ENCODE data around the gene FRRS1L. TPM values are rescaled to one million over a fixed set of nuclear protein-coding genes. Genes with fewer than 3 reads are reported as not detected.

FRRS1L gene
- total RNA-seq, 1 donor from 2014 or later, result 0.50 TPM

- DNase-seq (ENCODE audit: low read depth), result no peak
Measured at GRCh38 chr9:109176386-109176785, 9.3 kb upstream of the FRRS1L start.

GRCh38 chr9:109172935-109173334, 5.9 kb upstream of the FRRS1L start:
- no peak for DNase-seq (ENCODE audit: low read depth)

GRCh38 chr9:109171926-109172325, 4.9 kb upstream of the FRRS1L start:
- DNase-seq (ENCODE audit: low read depth), result no peak

GRCh38 chr9:109168170-109168569, 1.1 kb upstream of the FRRS1L start:
- DNase-seq (ENCODE audit: low read depth), result no peak

- DNase-seq (ENCODE audit: low read depth), result no peak
Measured at GRCh38 chr9:109167716-109168115, 667 bp upstream of the FRRS1L start.

GRCh38 chr9:109166171-109166770, 778 bp downstream of the FRRS1L start:
- DNase-seq (ENCODE audit: low read depth), result no peak

GRCh38 chr9:109164042-109164441, 3.0 kb downstream of the FRRS1L start:
- no peak for DNase-seq (ENCODE audit: low read depth)

GRCh38 chr9:109163194-109163593, 3.9 kb downstream of the FRRS1L start:
- no peak for DNase-seq (ENCODE audit: low read depth)

GRCh38 chr9:109162677-109163076, 4.4 kb downstream of the FRRS1L start:
- DNase-seq (ENCODE audit: low read depth), result no peak

GRCh38 chr9:109161471-109161870, 5.6 kb downstream of the FRRS1L start:
- DNase-seq (ENCODE audit: low read depth), result peak; percentile 6

- no peak for DNase-seq (ENCODE audit: low read depth)
Measured at GRCh38 chr9:109159583-109159982, 7.5 kb downstream of the FRRS1L start.

GRCh38 chr9:109158651-109159050, 8.4 kb downstream of the FRRS1L start:
- DNase-seq (ENCODE audit: low read depth), result no peak

- DNase-seq (ENCODE audit: low read depth), result no peak
Measured at GRCh38 chr9:109156708-109157107, 10.3 kb downstream of the FRRS1L start.

GRCh38 chr9:109150925-109151545, 16.0 kb downstream of the FRRS1L start:
- no peak for DNase-seq (ENCODE audit: low read depth)

GRCh38 chr9:109149722-109150121, 17.3 kb downstream of the FRRS1L start:
- DNase-seq (ENCODE audit: low read depth), result no peak

GRCh38 chr9:109149089-109149488, 18.0 kb downstream of the FRRS1L start:
- no peak for DNase-seq (ENCODE audit: low read depth)

GRCh38 chr9:109145051-109145450, 22.0 kb downstream of the FRRS1L start:
- no peak for DNase-seq (ENCODE audit: low read depth)

GRCh38 chr9:109143881-109144562, 23.0 kb downstream of the FRRS1L start:
- peak; percentile 15 for DNase-seq (ENCODE audit: low read depth)

- no peak for DNase-seq (ENCODE audit: low read depth)
Measured at GRCh38 chr9:109141375-109141774, 25.7 kb downstream of the FRRS1L start.

- peak; percentile 5 for DNase-seq (ENCODE audit: low read depth)
Measured at GRCh38 chr9:109139851-109140250, 27.2 kb downstream of the FRRS1L start.

GRCh38 chr9:109138421-109138820, 28.6 kb downstream of the FRRS1L start:
- no peak for DNase-seq (ENCODE audit: low read depth)

- DNase-seq (ENCODE audit: low read depth), result no peak
Measured at GRCh38 chr9:109134167-109134578, 32.9 kb downstream of the FRRS1L start.

- no peak for DNase-seq (ENCODE audit: low read depth)
Measured at GRCh38 chr9:109133533-109133932, 33.5 kb downstream of the FRRS1L start.
